Esophagus squamous epithelium (tissue), 5 donors: ENCODE measurements around the gene TMEM132E. TPM values are rescaled to one million over a fixed set of nuclear protein-coding genes. Genes with fewer than 3 reads are reported as not detected.

Source experiments
- DNase-seq: peaks from one replicate; lab custom pipeline; 2025; lab: John Stamatoyannopoulos, UW
- H3K27ac ChIP-seq, 4 donors: fragments of 200-600 bp; sonication (generic); one replicate each; pipeline ENCODE4 v1.5.1; 2016 to 2019; ENCODE audit warnings: mild to moderate bottlenecking in 1 of 4
- H3K27me3 ChIP-seq, 4 donors: fragments of 200-600 bp; sonication (generic); 1 replicate in 3 of 4; 2 replicates in 1 of 4; pipeline versions ENCODE4 v1.5.1 to v1.6.0; 2017 to 2021; ENCODE audit warnings: antibody characterized with exemption in 1 of 4
- H3K36me3 ChIP-seq, 3 donors: fragments of 200-600 bp; sonication (generic); one replicate each; pipeline ENCODE4 v1.5.1; 2016 to 2019
- H3K4me1 ChIP-seq, 3 donors: fragments of 200-600 bp; sonication (generic); one replicate each; pipeline ENCODE4 v1.5.1; 2017 to 2019
- H3K4me3 ChIP-seq, 4 donors: fragments of 200-600 bp; sonication (generic); 1 replicate in 3 of 4; 2 replicates in 1 of 4; pipeline ENCODE4 v1.5.1; 2016 to 2019; ENCODE audit warnings: mild to moderate bottlenecking in 2 of 4, moderate library complexity in 1 of 4
- H3K9me3 ChIP-seq, 3 donors: fragments of 200-600 bp; sonication (generic); one replicate each; pipeline ENCODE4 v1.5.1; 2016 to 2019
- CTCF ChIP-seq, 6 experiments: fragments of 450-650 bp in 4 of 6; fragments of 200-600 bp in 2 of 6; sonication (generic) in 2 of 6; IDR thresholded peaks; one replicate each; pipeline ENCODE4 v1.5.1; 2016 to 2019; ENCODE audit warnings: antibody characterized with exemption in 6 of 6, mild to moderate bottlenecking in 4 of 6, moderate library complexity in 4 of 6
- POLR2A ChIP-seq, 4 donors: fragments of 450-650 bp; IDR thresholded peaks; one replicate each; pipeline ENCODE4 v1.6.1; 2017; ENCODE audit warnings: antibody characterized with exemption in 4 of 4, mild to moderate bottlenecking in 4 of 4, moderate library complexity in 3 of 4
- WGBS, 2 donors: methylation state at CpG; one replicate each; pipeline ENCODE4 v1.1.5; 2018; 5-methylcytosine and 5-hydroxymethylcytosine counted together
- intact Hi-C: fragments of 100-400 bp; cut with DNase I; formaldehyde crosslinking; loops from one replicate; pipeline ENCODE4 v1.15.0; 2022
- total RNA-seq, 4 donors: library from RNA; depleted of rRNA; stranded (reverse); fragments of >200 nt; gene quantifications; one replicate each; pipeline ENCODE4 v1.1.0, GENCODE V29; 2016
- donor health status: DM: yes; HTN: yes; CAD: no.

TMEM132E gene
- total RNA-seq, 4 donors from 2014 or later: 0.19 TPM; not detected in 3

- Histone ChIP-seq H3K36me3 (no peaks in the 10 kb centered on the region), H3K9me3 (no peaks in the 10 kb centered on the region), H3K4me3 (peak overlapping the region in 3 of 4 donors; percentile 45 to 70 (median 48)), H3K4me1 (peaks cover 27 to 40% (median 30%) of the 10 kb centered on the region in 3 donors), H3K27me3 (peaks cover 15 to 99% (median 37%) of the 10 kb centered on the region in 4 donors), H3K27ac (no peak overlapping the region)
- TF ChIP-seq POLR2A (IDR thresholded peaks at IDR 0.05) (no peak), CTCF (IDR thresholded peaks at IDR 0.05) (no peak)
- no peak for DNase-seq
- 2% methylated on average over 16 of the region's 78 CpGs; no CpG with 5 or more reads in 1 of the 2 donors for WGBS, 2 donors
- intact Hi-C loops: no loop called here
These were observed 2.2 kb downstream of the TMEM132E start for GRCh38 chr17:34581446-34582184.

- Histone ChIP-seq H3K9me3 (no peaks in the 10 kb centered on the region), H3K36me3 (no peaks in the 10 kb centered on the region), H3K27me3 (peaks cover 15 to 99% (median 37%) of the 10 kb centered on the region in 4 donors), H3K4me3 (peak overlapping the region in 1 of 4 donors; percentile 70), H3K27ac (no peak overlapping the region), H3K4me1 (peaks cover 27 to 40% (median 30%) of the 10 kb centered on the region in 3 donors)
- no peak for TF ChIP-seq POLR2A (IDR thresholded peaks at IDR 0.05)
- TF ChIP-seq CTCF (IDR thresholded peaks at IDR 0.05): no peak
- 10 to 26% methylated on average over 11 to 13 of the region's 22 CpGs for WGBS, 2 donors
- DNase-seq: no peak
- intact Hi-C loops: no loop called here
These were observed 3.0 kb downstream of the TMEM132E start for GRCh38 chr17:34582185-34582900.

DNA sequence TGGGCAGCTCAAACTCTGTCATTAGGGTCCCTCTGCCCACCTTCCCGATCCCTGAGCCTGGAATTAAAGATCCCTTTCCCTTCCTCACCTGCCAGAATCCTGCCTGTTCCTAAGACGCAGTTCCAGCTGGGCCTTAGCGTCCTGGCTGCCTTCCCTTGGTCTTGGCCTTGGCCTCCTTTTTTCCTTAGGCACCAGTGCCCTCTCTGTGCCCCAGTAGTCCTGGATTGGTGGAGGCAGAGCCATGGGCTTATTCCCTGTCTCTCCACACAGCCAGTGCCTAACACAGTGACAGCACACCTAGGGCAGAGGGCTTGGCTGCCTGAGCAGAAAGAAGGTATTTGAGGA lies 3.5 kb downstream of the TMEM132E start:
- 25 to 61% methylated on average over 2 to 3 of the region's 3 CpGs for WGBS, 2 donors
- Histone ChIP-seq H3K27me3 (peaks cover 15 to 99% (median 36%) of the 10 kb centered on the region in 4 donors), H3K9me3 (no peaks in the 10 kb centered on the region), H3K27ac (no peak overlapping the region), H3K4me1 (peaks cover 27 to 40% (median 30%) of the 10 kb centered on the region in 3 donors), H3K4me3 (no peak overlapping the region), H3K36me3 (no peaks in the 10 kb centered on the region)
- no peak for DNase-seq
- TF ChIP-seq CTCF (IDR thresholded peaks at IDR 0.05) (no peak), POLR2A (IDR thresholded peaks at IDR 0.05) (no peak)
- intact Hi-C loops: no loop called here

- intact Hi-C loops: no loop called here
- Histone ChIP-seq H3K9me3 (no peaks in the 10 kb centered on the region), H3K27ac (no peak overlapping the region), H3K4me1 (peaks cover 15 to 25% (median 22%) of the 10 kb centered on the region in 3 donors), H3K4me3 (no peak overlapping the region), H3K27me3 (peaks cover 14 to 99% (median 25%) of the 10 kb centered on the region in 4 donors), H3K36me3 (no peaks in the 10 kb centered on the region)
- TF ChIP-seq POLR2A (IDR thresholded peaks at IDR 0.05) (no peak), CTCF (IDR thresholded peaks at IDR 0.05) (no peak)
- 28 to 29% methylated on average over 10 of the region's 12 CpGs for WGBS, 2 donors
- DNase-seq: no peak
These were observed 5.5 kb downstream of the TMEM132E start for GRCh38 chr17:34584805-34585416.
